ENCODE data around the gene RCCD1.

The RCCD1 gene

DNA sequence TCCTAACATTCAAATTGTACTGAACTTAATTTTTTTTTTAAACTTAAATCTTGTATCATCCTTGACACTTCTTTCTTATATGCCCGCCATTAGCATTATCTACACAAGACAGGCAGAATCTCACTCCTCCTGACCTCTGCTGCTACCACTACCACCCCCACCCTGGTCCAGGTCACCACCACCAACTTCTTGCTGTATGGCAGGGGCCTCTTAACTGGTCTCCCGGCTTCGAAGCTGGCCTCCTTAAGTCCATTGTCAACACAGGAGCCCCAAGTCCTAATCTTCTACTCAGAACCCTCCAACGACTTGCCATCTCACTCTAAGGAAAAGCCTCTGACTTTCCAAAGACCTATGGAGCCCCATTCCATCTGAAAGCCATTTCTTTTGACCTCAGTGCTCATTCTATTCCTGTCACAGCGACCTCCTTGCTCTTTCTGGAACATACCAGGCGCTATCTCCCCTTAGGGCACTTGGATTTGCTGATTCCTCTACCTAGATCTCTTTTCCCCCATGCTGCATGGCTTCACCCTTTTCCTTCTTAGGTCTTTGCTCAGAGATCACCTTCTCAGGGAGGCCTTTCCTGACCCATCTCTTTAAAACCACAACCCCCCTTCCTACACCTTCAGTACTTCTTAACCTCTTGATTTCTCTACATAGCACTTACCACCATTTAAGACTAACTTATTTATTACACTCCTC is 37.1 kb downstream of the RCCD1 start:
- peaks cover 0 to 20% of the 10 kb centered on the region in 2 experiments; a peak in 1 of 3 replicates for H3K36me3 ChIP-seq (ENCODE audit: control insufficient read depth in 2 of 2, insufficient read depth in 1 of 2, low read length in 2 of 2)
- ChIA-PET CTCF (no interaction called here), POLR2A (no interaction called here)
- peak overlapping the region; percentile 55 for H3K27ac ChIP-seq (ENCODE audit: extremely low read depth, low read depth, low read length)
- H3K4me1 ChIP-seq (ENCODE audit: control insufficient read depth, insufficient read depth, low read length), result peaks cover 33% of the 10 kb centered on the region
- TF ChIP-seq, protein P1, sequence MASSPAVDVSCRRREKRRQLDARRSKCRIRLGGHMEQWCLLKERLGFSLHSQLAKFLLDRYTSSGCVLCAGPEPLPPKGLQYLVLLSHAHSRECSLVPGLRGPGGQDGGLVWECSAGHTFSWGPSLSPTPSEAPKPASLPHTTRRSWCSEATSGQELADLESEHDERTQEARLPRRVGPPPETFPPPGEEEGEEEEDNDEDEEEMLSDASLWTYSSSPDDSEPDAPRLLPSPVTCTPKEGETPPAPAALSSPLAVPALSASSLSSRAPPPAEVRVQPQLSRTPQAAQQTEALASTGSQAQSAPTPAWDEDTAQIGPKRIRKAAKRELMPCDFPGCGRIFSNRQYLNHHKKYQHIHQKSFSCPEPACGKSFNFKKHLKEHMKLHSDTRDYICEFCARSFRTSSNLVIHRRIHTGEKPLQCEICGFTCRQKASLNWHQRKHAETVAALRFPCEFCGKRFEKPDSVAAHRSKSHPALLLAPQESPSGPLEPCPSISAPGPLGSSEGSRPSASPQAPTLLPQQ (tag by site-specific recombination; IDR thresholded peaks at IDR 0.05), result no peak
- TF ChIP-seq PRDM1 (tag by site-specific recombination; IDR thresholded peaks at IDR 0.05), result peak; percentile 52; the same call in 1 of the 2 replicates
- TF ChIP-seq, protein P2, sequence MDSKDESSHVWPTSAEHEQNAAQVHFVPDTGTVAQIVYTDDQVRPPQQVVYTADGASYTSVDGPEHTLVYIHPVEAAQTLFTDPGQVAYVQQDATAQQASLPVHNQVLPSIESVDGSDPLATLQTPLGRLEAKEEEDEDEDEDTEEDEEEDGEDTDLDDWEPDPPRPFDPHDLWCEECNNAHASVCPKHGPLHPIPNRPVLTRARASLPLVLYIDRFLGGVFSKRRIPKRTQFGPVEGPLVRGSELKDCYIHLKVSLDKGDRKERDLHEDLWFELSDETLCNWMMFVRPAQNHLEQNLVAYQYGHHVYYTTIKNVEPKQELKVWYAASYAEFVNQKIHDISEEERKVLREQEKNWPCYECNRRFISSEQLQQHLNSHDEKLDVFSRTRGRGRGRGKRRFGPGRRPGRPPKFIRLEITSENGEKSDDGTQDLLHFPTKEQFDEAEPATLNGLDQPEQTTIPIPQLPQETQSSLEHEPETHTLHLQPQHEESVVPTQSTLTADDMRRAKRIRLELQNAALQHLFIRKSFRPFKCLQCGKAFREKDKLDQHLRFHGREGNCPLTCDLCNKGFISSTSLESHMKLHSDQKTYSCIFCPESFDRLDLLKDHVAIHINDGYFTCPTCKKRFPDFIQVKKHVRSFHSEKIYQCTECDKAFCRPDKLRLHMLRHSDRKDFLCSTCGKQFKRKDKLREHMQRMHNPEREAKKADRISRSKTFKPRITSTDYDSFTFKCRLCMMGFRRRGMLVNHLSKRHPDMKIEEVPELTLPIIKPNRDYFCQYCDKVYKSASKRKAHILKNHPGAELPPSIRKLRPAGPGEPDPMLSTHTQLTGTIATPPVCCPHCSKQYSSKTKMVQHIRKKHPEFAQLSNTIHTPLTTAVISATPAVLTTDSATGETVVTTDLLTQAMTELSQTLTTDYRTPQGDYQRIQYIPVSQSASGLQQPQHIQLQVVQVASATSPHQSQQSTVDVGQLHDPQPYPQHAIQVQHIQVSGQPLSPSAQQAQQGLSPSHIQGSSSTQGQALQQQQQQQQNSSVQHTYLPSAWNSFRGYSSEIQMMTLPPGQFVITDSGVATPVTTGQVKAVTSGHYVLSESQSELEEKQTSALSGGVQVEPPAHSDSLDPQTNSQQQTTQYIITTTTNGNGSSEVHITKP (tag by site-specific recombination; IDR thresholded peaks at IDR 0.05), result peak; percentile 90
- no peaks in the 10 kb centered on the region for H3K9me3 ChIP-seq (ENCODE audit: control insufficient read depth, insufficient read depth, low read depth, low read length)
- peak overlapping the region; percentile 17 for H3K4me3 ChIP-seq (ENCODE audit: low read depth, low read length)

DNA sequence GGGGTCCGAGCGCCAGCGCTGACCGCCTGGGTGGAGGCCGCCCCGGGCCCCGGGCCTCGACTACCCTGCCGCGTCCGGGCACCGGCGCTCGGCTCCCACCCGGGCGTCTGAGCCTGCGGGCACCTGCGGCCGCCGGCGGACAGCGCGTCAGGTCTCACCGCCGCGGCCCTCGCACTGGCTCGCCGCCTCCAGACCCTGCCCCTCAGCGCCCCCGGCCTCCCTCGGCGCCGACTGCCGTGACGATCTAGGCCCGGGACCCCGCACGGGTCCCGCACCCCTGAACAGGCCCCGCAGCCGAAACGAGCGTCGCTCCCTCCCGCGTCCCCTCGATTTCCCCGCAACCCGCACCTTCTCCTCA is 39.4 kb downstream of the RCCD1 start:
- Histone ChIP-seq H3K4me1 (ENCODE audit: control insufficient read depth, insufficient read depth, low read length) (peaks cover 10% of the 10 kb centered on the region), H3K9me3 (ENCODE audit: control insufficient read depth, insufficient read depth, low read depth, low read length) (no peaks in the 10 kb centered on the region), H3K4me3 (ENCODE audit: low read depth, low read length) (peak overlapping the region; percentile 67), H3K27ac (ENCODE audit: extremely low read depth, low read depth, low read length) (peak overlapping the region; percentile 98), H3K36me3 (ENCODE audit: control insufficient read depth in 2 of 2, insufficient read depth in 1 of 2, low read length in 2 of 2) (peaks cover 20 to 37% of the 10 kb centered on the region in 2 experiments; a peak in 2 of 3 replicates)
- ChIA-PET CTCF (interaction anchor here (0.5 to 1.0 kb wide), 4 partner anchors 31 to 78 kb away, joined by 3 to 6 read pairs (median 4); partner anchors contain the start of gene UNC45A), POLR2A (interaction anchor here (0.5 to 1.7 kb wide), 19 partner anchors 8 to 91 kb away, joined by 3 to 14 read pairs (median 6); partner anchors contain the start of genes MAN2A2, RCCD1, UNC45A and VPS33B)
- TF ChIP-seq ZNF623 (tag by site-specific recombination; IDR thresholded peaks at IDR 0.05) (no peak), GLIS2 (tag by site-specific recombination; IDR thresholded peaks at IDR 0.05) (no peak), ZNF677 (tag by site-specific recombination; IDR thresholded peaks at IDR 0.05) (peak; percentile 28; the same call in 1 of the 2 replicates), IKZF3 (tag by site-specific recombination; IDR thresholded peaks at IDR 0.05) (0 out of 2 replicates have a peak, but pooled peaks have one; percentile 9), ZSCAN16 (tag by site-specific recombination; IDR thresholded peaks at IDR 0.05) (0 out of 2 replicates have a peak, but pooled peaks have one; percentile 3), ZNF785 (tag by site-specific recombination; IDR thresholded peaks at IDR 0.05) (no peak), ZNF585B (tag by site-specific recombination; IDR thresholded peaks at IDR 0.05) (0 out of 2 replicates have a peak, but pooled peaks have one; percentile 7)
- TF ChIP-seq, protein P3, sequence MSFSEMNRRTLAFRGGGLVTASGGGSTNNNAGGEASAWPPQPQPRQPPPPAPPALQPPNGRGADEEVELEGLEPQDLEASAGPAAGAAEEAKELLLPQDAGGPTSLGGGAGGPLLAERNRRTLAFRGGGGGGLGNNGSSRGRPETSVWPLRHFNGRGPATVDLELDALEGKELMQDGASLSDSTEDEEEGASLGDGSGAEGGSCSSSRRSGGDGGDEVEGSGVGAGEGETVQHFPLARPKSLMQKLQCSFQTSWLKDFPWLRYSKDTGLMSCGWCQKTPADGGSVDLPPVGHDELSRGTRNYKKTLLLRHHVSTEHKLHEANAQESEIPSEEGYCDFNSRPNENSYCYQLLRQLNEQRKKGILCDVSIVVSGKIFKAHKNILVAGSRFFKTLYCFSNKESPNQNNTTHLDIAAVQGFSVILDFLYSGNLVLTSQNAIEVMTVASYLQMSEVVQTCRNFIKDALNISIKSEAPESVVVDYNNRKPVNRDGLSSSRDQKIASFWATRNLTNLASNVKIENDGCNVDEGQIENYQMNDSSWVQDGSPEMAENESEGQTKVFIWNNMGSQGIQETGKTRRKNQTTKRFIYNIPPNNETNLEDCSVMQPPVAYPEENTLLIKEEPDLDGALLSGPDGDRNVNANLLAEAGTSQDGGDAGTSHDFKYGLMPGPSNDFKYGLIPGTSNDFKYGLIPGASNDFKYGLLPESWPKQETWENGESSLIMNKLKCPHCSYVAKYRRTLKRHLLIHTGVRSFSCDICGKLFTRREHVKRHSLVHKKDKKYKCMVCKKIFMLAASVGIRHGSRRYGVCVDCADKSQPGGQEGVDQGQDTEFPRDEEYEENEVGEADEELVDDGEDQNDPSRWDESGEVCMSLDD (tag by site-specific recombination; IDR thresholded peaks at IDR 0.05), result no peak
- TF ChIP-seq, protein P4, sequence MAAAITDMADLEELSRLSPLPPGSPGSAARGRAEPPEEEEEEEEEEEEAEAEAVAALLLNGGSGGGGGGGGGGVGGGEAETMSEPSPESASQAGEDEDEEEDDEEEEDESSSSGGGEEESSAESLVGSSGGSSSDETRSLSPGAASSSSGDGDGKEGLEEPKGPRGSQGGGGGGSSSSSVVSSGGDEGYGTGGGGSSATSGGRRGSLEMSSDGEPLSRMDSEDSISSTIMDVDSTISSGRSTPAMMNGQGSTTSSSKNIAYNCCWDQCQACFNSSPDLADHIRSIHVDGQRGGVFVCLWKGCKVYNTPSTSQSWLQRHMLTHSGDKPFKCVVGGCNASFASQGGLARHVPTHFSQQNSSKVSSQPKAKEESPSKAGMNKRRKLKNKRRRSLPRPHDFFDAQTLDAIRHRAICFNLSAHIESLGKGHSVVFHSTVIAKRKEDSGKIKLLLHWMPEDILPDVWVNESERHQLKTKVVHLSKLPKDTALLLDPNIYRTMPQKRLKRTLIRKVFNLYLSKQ (tag by site-specific recombination; IDR thresholded peaks at IDR 0.05; ENCODE audit: borderline replicate concordance), result no peak

All from HEK293 (cell line).